HG02884 (cell line): ENCODE results near the gene MUC5B.
"Not testable (repeated sequence)": the region's sequence is repeated elsewhere in the genome, so short reads cannot be mapped to it uniquely, and the experiment has no call there.

Experiments
- ATAC-seq: cut with Tn5 transposase; IDR thresholded peaks from one replicate; pipeline ENCODE4 v1.9.1; 2021; ENCODE audit warnings: mild to moderate bottlenecking, moderate library complexity; ENCODE audit not compliant: unreplicated experiment

MUC5B gene

DNA sequence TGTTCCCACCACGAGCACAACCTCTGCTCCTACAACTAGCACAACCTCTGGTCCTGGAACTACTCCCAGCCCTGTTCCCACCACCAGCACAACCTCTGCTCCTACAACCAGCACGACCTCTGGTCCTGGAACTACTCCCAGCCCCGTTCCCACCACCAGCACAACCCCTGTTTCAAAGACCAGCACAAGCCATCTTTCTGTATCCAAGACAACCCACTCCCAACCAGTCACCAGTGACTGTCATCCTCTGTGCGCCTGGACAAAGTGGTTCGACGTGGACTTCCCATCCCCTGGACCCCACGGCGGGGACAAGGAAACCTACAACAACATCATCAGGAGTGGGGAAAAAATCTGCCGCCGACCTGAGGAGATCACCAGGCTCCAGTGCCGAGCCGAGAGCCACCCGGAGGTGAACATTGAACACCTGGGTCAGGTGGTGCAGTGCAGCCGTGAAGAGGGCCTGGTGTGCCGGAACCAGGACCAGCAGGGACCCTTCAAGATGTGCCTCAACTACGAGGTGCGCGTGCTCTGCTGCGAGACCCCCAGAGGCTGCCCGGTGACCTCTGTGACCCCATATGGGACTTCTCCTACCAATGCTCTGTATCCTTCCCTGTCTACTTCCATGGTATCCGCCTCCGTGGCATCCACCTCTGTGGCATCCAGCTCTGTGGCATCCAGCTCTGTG, 30.9 kb upstream of the MUC5B start:
- not testable (repeated sequence) for ATAC-seq

DNA sequence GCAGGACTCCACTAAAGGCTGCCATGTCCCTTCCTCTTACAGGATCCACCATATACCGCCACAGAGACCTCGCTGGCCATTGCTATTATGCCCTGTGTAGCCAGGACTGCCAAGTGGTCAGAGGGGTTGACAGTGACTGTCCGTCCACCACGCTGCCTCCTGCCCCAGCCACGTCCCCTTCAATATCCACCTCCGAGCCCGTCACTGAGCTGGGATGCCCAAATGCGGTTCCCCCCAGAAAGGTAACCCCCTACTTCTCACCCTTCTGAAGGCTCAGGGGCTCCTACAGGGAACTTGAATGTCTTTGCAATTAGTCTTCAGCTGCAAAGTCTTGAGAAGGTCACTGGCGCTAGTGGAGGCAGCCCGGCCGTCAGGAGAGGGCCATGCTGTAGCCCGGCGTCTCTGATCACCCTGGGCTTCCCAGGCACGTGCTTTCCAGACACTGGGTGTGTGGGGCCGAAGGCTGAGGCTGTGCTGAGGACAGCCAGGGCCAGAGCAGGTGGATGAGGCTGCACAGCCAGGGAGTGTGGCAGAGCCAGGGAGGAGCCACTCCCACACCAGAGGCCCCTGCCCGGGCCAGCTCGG, 30.0 kb upstream of the MUC5B start:
- ATAC-seq: no peak

DNA sequence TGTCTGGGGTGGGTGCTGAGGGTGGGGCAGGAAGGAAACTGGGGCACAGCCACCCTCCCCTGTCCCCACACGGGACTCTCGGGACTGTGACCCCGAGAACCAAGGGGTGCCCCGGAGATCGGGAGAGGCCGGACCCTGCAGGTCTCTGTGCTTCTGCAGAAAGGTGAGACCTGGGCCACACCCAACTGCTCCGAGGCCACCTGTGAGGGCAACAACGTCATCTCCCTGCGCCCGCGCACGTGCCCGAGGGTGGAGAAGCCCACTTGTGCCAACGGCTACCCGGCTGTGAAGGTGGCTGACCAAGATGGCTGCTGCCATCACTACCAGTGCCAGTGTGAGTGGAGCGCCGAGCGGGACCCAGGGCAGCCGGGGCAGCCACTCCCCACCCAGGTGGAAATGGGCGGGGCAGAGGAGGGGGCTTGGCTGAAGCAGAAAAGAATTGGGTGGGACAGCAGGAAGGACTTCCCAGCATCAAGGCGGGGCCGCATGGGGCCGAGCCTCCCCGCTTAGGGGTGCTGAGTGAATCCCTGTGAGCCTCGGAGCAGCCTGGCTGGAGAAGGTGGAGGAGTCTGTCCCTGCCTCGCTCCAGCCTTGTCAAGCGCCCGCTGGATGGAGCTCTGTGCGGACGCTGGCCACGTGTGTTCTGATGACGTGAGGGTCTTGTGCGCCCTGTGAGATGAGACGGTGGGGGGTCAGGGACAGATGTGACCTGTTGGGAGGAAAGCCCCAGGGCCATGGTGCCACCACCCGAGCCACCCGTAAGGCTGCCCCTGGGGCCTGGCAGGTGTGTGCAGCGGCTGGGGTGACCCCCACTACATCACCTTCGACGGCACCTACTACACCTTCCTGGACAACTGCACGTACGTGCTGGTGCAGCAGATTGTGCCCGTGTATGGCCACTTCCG, 29.3 kb upstream of the MUC5B start:
- ATAC-seq: no peak

- ATAC-seq: no peak
Measured at GRCh38 chr11:1194231-1194976, 28.5 kb upstream of the MUC5B start.

GRCh38 chr11:1194977-1195681, 27.7 kb upstream of the MUC5B start:
- ATAC-seq: no peak

GRCh38 chr11:1195682-1196515, 27.0 kb upstream of the MUC5B start:
- no peak for ATAC-seq

DNA sequence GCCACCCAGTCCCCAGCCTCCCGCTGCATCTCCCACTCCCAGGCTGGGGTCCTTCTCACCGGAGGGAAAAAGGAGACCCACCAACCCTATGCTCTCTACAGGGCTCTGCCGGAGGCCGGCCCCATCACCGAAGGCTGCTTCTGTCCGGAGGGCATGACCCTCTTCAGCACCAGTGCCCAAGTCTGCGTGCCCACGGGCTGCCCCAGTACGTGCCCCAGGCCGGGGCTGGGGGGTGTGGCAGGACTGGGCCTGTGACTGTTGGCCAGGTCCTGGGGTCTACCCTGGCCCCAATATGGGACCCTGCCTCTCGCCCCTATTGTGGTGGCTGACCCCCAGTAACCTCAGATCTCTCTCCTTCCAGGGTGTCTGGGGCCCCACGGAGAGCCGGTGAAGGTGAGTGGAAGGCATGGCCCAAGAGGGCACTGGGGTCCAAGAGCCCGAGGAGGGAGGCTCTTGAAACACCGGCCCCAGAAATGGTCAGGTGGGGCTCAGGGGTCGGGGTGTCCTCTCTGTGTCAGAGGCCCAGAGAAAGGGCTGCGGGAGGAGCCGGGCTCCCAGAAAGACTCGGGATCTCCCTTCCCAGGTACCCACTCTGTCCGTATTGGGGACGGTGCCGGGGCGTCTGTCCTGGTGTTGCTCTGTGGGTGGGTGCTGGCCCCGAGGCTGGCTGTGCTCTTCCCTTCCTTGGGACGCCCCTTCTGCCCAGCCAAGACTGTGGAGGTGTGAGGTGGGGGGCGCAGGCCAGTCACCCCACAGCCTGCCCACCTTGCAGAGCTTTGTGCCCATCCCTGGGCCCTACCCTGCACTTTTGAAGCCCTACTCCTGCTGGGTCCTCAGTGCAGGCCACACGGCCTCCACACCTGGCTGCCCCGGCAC, 26.1 kb upstream of the MUC5B start:
- no peak for ATAC-seq

GRCh38 chr11:1197431-1197885, 25.4 kb upstream of the MUC5B start:
- ATAC-seq: no peak

DNA sequence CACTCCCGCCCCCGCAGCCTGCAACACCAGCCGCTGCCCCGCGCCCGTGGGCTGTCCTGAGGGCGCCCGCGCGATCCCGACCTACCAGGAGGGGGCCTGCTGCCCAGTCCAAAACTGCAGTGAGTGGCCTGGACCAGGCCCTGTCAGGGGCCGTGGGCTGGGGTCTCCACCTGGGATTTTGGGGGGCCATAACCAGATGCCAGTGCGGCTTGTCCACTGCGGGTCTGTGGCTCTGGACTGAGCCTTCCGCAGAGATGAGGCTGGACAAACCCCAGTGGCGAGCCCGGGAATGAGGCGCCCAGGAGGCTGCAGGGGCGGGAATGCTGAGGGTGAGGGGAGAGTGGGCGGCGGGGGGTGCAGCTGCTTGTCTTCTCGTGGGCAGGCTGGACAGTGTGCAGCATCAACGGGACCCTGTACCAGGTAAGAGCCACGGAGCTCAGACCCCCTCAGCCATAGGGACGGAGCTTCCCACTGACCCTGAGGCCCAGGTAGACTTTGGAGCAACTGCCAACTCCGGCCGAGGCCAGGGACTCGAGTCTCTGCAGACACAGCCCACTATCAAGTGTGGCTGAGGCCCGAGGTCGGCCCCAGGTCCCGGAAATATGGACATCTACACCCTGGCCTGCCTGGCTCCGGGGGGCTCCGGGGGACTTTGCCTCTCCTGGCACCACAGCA, 24.8 kb upstream of the MUC5B start:
- ATAC-seq: no peak

DNA sequence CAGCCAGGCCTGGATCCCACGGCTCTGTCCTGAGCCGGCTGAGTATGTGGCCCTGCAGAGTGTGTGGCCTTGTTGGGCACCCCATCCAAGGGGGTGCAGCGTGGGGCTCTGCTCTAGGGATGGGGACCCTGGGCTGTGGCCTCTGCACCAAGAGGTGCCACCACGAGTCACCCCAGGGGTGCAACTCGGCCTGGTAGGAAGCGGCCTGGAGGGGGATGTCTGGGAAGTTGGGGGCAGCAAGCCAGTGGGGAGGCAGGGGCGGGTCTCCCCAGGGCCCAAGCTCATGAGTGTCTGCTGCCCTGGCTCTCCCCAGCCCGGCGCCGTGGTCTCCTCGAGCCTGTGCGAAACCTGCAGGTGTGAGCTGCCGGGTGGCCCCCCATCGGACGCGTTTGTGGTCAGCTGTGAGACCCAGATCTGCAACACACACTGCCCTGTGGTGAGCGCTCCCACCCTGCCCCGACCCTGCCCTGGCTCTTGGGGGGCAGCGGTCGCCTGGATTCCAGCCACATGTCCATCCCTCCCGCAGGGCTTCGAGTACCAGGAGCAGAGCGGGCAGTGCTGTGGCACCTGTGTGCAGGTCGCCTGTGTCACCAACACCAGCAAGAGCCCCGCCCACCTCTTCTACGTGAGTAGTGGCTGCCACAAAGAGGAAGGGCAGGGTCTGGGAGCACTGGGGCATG, 24.2 kb upstream of the MUC5B start:
- no peak for ATAC-seq

GRCh38 chr11:1199241-1199750, 23.6 kb upstream of the MUC5B start:
- no peak for ATAC-seq

DNA sequence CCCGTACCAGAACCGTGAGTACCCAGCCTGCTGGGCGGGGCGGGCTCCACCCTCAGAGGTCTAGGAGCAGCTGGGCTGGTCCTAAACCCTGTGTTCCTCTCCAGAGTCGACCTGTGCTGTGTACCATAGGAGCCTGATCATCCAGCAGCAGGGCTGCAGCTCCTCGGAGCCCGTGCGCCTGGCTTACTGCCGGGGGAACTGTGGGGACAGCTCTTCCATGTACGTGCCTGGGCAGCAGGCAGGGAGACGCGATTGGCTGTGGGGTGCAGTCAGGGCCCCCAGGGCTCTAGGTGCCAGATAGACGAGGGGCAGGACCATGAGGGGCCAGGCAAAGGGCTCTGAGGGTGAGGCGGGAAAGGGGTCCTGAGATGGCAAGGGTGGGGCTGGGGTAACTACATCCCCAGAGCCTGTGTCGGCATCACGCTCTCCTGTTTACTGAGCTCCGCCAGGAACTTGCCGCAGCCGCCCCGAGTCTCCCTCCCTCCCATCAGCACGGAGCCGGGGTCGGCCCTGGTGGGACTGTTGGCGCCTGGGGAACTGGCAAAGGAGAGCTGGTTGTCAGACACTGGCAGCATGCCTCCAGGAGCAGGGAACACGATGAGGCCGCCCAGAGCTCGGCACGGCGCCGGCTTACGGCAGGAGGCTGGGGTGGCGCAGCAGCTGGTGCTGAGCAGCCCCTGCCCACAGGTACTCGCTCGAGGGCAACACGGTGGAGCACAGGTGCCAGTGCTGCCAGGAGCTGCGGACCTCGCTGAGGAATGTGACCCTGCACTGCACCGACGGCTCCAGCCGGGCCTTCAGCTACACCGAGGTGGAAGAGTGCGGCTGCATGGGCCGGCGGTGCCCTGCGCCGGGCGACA, 22.9 kb upstream of the MUC5B start:
- ATAC-seq: no peak

DNA sequence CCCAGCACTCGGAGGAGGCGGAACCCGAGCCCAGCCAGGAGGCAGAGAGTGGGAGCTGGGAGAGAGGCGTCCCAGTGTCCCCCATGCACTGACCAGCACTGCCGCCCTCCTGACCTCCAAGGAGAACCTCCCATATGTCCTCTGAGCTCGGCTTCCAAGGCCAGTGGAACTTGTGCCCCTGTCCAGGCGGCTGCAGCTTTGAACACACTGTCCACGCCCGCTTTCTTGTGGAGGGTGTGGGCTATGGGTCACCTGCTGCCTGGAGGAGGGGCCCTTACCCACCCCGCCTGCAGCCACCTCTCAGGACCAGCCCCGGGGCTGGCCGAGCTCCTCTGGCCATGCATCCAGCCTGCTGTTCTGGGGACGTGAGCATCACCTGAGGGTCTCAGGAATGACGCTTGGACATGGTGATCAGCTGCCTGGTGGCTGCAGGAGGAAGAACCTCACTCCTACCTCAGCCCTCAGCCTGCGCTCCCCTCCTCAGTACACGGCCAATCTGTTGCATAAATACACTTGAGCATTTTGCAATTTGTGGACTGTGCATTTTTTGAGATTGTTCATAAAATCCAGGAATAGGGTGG, 22.2 kb upstream of the MUC5B start:
- ATAC-seq: no peak

- no peak for ATAC-seq
Measured at GRCh38 chr11:1201395-1202153, 21.3 kb upstream of the MUC5B start.

DNA sequence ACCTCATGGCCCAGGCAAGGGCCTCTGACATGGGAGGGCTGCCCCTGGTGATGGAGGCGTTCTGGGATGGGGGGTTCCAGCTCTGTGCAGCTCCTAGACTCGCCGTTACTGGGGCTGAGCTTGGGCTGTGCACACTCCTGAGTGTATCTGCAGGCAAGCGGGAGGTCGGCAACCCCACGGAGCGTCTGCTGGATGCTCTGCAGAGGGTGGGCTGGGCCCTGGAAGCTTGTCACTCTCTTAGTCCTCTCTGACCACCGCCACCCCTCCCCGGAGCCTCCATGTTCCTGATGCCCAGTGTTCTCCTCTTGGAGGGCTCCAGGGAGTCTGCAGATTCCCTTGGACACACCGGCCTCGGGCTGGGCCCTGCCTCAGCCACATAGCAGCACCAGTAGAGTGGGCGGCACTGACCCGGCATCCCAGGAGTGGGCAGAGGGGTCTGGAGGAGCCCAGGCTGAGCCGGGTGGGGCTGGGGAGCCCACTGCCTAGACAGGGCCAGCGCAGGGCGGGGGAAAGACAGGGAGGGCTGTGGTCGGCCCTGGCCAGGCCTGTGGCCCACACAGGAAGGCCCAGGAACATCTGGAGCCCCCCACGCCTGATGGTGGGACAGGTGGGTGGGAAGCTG, 20.6 kb upstream of the MUC5B start:
- ATAC-seq: no peak
